Activated CD4-positive, alpha-beta T cell treated with anti-CD3 and anti-CD28 coated beads for 48 hours (primary cell): Measurements from ENCODE around the gene SETD3.
A peak's percentile ranks its signal among the peaks of the same experiment; 100 is the strongest.

Experiments
- DNase-seq: peaks from one replicate; pipeline ENCODE4 v3.0.0-alpha.2; 2020

The SETD3 gene

DNA sequence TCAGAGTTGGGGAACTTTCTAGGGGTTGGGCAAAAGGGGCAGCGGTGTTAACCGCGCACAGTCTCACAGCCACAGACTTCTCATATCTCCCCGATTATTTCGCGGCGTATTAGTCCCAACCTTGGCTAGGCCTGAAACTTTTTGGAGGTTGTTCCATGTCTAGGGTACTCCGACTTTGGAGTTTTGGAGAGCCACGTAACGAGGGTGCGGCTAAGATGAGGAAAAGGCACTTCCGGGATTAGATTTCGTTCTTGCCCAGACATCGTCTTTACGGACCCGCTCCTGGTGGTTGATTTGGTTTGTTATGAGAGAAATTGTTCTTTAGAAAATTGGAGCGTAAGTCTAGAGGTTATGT is 1.1 kb upstream of the SETD3 start:
- peak; percentile 12 for DNase-seq

DNA sequence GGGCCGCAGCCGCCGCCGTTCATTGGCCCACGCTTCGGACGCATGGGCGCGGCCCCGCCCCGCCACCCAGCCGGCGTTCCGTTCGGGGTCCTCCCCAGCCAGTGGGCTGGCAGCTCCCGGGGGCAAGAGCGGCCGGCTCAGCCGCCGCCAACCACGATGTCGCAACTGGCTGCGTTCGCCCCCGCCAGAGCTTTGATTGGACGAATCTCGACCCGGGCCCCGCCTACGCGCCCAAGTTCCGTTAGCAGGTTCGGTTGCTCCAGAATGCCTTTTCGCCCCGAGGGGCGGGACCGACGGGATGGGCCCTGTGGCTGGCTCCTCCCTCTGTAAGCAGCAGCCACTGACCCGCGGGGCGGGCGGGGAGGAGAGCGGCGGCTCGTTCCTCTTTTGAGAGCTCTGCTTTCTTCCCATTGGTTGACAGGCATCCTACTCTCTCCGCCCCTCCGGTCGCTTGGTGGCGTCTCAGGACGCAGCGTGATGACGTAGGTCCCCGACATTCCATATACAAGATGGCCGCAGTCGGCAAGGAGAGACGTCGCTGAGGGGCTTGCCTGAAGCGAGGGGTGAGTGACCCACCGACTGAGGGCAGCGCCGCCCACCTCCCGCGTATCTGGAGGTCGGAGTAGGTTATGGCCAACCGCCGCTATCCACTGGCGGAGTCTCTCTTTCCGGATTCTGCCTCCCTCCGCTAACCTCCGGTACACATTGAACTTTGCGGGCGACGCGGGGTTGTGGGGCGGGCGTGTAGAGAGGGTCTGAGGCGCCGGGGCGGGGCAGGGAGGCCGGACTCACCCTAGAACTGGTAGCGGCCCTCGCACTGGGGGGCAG is 472 bp upstream of the SETD3 start, which contains the start of gene CCNK:
CCNK (plus strand) TSS at position 493 of the 828 bp plus-strand sequence. CDS start 11,269 bp downstream, outside the sequence.
- DNase-seq, result peak; percentile 100

DNA sequence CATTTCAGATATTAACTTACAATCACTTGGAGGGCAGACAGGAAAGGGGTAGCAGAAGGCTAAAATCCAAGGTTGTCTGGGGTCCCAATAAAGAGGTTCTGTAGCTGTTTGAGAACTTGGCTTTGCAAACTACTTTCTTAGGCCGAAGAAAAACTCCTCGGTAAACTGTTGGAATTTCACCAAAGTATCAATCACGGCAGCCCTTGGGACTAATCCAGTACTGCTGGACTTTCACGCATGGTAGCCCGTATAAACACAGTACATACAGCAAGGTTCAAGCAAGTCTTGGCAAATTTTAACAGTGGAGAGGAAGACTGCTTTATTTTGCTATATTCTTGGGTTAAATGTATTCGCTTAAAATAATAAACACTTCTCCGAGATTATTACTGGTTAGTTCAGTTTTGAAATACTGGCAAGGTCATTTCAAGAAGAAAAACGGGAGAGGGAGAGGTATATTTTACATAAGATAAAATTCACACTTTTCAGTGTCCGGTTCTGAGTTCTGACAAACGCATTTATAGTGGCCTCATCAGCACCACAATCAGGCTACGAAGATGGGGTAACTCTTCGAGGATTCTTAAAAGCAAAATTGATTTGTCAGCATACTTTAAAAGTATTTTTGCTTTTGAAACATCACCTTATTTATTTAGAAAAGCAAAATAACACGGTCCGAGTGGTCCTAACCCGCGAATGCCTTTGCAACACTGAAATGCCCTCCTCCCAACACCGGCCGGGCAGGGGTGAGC is 1.3 kb downstream of the SETD3 start:
- DNase-seq, result no peak

DNA sequence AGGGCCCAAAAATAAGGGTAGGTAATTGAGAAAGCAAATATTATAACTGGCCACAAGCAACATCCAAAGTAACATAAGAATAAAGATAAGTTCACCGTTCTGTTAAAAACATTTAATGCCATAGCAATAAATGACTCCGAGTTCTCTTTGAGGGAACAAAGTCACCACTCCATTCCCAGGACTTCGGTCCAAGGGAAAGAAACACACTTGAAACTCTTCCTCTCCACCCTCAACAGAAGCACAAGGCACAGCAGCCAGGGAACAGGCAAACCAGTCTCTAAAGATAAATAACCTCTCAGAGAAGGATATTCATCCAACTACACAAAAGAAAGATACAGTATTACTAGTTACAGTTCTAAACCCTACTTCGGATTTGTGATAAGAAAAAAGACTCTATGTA is 2.5 kb downstream of the SETD3 start:
- DNase-seq, result no peak

DNA sequence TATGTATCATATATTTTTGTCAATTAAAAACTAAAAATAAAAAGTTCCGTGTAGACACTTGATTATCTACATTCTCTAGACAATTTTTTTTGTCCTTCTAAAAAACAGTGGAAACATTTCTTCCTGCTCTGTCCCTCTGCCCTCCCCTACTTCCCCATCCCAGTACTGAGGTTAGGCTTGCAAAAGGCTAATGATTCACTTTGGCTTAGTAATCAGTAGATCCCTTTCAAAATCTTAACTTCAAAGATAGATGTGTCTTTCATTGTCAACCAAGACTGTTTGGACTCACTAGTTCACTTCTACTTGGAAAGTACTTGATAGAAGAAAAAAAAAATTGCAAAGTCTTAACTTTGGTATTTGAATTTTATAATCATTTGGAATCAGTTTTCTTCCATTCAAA is 3.8 kb downstream of the SETD3 start:
- no peak for DNase-seq

DNA sequence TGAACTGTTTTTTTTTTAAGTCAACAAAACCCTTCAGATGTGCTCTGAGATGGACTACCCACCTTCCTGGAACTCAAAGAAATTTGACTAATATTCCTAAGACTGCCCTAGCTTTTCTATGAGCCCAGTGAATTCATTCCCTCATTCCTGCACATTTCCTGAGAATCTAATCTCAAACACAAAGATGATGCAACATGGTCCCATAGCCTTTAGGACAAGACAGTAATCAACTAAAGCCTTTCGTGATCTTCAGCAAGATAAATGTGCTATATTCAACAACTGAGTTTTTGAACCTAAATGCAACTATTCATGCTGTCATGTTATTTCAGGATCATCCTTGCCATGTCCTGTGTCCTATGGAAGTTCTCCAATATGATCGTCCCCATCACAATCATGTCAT is 5.0 kb downstream of the SETD3 start:
- no peak for DNase-seq

DNA sequence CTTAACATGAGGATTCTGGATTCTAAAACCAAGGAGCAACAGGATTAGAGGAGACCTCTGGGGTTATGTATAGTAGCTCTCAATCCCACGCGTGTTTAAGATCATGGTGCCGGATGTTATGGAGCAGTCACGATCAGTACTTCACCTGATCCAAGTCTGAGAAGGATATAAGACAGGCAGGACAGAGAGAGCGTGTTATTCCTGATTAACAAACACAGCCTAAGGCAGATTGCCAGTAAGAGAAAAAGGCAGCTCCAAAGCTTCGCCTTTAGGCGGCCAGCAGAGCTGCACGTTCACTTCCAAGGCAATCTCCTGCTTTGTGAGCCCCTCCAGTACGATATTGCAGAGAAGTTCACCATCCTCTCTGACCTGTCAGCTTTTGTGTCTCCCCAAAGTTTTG is 5.5 kb downstream of the SETD3 start:
- DNase-seq, result no peak

DNA sequence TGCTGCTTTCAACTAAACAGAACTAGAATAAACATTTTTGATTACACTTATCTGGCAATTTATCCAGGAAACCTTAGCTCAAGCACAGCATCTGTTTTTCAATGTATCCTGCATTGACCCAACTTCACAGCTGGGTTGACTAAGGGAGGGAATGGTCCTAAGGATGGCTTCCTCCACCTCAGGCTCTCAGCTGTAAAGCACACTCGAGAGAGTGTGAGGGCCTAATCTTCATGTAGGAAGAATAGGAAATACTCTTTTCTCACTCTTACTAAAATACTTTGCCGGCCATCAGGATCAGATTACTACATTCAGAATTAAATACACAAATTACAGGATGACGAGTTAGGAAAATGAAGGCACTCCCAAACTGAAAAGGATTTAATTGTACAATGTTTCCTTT is 7.2 kb downstream of the SETD3 start:
- no peak for DNase-seq

DNA sequence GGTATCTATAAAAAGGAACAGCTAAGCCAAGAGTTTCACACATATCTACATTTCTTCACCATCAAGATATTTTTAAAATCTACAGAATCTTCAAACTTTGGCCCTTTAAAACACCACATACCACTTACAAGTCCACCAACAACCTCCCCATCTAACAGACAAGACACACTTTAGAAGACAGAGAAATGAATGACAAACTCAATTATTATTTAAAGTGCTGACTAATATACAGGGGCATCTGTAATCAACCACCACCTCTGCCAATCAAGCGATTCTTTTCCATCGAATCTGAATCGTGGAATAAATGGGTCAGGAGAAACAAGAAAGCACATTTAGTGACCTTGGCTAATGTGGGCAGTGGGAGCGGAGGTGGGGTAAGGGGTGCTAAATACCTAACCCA is 7.7 kb downstream of the SETD3 start:
- DNase-seq, result no peak

DNA sequence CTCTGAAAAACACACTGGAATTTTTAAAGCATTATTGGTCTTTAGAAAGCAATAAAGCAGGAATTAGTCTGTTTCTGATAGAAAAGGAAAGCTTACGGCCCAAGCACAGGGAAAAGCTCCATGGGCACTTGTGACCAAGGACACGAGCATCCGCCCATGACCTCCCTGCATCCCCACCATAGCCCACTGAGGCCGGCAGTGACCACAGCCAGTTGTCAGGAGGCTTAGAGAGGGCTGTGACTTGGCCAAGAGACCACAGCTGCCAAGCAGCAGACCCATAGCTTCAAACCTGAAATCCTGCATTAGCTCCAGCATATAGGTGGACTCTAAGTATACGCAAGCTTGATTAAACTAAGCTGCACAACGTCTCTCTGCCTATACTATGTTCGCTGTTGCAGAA is 8.9 kb downstream of the SETD3 start:
- DNase-seq, result no peak

DNA sequence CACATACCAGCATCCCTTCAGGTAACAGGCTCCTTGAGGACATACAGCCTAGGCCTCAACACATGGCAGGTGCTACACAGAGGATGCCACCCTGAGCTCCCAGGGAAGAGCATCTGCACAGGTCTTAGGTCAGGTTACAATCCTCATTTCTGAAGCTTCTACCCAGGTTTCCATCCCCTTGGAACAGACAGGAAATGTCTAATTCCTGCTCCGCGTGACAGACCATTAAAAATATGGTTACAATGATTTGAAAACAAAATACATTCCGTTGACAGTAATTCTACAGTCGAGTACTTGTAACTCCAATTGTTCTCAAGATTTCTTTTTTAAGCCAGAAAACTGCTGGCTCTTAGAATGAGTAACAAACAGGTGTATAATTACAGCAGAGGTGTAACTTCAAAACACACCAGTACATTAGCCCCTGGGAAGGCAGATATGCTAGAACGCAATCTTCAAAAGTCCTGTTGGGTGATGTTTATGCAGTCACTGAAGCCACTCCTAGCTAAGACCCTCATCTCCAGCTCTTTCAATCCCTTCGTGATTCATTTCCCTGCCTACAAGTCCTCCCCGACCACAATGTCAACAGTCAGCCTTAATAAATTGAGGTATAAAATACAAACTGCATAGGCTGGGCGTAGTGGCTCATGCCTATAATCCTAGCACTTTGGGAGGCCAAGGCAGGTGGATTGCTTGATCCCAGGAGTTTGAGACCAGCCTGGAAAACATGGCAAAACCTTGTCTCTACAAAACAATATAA is 11.6 kb downstream of the SETD3 start:
- no peak for DNase-seq

DNA sequence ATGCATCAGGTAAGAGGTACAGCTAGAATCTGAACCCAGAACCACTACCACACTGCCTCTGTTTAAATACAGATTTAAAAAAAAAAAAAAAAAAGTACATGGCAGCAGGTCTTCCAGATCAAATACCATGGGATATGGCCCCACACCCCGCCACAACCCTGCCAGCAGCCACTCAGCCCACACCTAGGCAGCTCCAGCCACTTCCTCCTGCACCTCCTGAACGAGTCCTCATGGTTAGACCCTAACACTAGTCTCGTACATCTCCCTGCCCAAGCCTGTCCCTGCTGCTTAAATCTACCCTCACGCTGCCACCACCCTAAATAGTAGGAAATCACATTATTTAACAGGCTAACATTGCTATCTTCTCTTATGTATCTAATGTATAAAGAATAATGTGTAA is 12.6 kb downstream of the SETD3 start:
- DNase-seq, result no peak

DNA sequence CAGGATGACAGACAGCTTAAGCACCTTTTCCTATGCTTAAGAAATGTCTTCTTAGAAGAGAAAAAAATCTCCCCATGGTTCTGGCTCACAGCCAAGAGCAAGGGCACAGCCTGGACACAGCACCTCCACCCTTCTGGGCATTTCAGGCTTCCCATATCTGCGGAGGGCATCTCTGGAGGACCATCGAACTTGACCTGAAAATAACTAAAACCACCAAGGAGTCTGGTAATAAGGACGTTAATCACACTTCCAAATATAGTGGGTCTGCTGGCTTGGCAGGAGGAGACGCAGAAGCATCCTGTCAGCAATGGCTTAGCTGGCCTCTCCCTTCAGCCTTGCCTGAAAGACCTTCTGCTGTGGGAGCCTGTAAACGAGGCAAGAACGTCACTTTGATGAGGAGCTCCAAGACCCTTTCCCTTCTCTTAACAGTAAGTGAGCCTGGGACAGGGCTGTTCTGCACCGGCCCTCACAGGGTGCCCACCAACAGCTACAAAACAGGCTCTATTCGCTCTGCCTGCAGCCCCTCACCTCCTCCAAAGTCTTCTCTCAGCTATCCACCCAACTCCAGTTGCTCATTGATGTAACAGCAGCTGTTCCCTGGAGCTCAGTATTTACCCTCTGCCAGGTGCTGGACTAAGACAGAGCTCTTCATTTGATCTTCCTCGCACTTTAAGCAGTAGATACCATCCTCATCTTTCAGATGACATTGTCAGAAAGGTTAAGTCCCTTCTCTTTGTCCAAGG is 13.2 kb downstream of the SETD3 start:
- DNase-seq, result no peak

DNA sequence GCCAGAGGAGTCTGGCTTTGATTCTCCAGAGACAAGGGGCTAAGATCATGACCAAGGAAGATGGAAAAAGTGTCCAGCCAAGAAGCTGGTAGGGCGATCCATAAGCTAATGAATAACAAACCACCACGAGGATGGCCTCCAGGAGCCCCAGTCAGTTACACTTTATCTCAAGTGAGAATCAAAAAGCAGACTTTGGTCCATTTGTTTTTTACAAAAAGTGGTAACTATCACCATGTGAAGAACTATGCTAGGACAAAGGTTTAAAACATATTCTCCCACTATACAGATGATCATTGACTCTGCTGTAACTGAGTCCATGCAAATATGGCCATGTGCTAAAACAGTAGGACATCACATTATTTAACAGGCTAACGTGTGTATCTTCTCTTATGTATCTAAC is 13.9 kb downstream of the SETD3 start:
- DNase-seq, result no peak

DNA sequence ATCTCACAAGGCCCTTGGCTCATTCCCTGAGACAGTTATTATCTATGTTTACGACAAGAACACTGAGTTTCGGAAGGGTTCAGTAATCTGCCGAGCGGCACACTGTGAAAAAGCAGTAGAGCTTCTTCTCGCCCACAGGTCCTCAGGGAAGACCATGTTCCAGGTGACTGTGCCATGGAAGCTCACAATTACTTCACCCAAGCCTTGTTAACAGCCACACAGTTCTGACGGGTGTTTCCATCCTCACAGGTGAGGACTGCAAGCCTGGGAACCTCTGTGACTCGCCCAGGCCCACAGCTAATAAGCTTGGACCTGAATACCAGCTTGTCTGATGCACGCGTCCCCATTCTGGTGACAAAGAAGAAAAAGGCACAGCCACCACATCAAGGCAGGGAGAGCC is 15.4 kb downstream of the SETD3 start:
- no peak for DNase-seq

DNA sequence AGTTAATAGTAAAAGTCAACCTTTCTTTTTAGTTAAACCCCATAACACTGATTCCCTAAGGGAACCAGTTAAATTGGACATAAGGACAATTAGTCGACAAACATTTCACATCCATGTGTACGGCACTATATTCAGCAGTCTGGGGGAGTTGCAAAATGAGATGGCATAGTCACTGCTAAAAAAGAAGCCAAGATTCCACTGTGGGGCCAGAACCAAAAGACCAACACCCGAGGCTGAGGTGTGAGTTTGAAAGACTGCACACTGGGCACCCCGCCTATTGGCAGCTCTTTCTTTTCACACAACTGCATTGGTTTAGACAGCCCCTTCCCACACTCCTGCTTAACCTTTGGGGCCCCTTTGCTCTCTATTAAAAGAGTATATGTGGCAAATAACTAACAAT is 16.7 kb downstream of the SETD3 start:
- DNase-seq, result no peak

DNA sequence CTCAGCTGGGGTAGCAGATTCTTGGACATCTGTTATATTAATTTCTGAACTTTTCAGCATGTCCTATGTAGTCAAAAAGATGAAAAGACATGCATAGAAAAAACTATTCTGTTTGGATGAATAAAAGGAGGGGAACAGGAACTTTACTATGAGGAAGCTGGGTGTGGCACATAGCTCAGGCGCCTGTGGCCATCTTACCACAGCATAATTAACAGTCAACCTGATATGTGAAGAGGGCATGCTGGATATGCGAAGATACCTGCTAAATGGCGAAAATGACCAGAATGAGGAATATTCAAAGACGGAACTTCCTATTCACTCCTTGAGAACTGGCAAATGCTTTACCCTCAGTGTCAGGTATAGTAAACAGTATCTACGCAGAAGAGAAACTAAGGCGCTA is 18.4 kb downstream of the SETD3 start:
- no peak for DNase-seq

DNA sequence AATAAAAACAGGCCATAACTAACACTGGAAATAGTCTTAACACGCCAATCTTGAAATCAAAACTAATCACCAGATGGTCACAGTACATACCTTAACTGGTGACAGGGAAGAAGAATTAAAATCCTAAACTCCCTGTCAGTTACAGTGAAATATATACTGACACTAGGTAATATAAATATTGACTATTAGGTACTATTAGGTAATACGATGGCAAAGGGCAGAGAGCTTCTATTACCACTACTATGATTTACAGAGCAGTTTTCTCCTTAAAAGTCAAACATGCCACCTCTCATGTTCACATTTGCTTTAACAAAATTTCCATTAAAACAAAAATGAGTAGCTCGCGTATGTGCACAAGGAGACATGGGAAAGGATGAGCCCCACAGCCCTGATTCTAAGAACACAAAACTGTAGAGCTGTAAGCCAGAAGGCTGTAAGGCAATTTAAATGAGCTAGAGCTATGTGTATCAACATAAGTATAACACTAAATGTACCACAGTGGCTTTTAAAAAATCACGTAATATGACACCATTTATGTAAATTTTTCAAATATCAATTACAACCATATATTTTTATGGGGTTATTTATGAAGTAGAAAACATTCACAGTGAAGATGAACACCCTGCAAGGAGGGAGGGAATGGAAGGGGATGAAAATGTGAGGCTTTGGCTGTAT is 19.1 kb downstream of the SETD3 start:
- DNase-seq, result no peak

DNA sequence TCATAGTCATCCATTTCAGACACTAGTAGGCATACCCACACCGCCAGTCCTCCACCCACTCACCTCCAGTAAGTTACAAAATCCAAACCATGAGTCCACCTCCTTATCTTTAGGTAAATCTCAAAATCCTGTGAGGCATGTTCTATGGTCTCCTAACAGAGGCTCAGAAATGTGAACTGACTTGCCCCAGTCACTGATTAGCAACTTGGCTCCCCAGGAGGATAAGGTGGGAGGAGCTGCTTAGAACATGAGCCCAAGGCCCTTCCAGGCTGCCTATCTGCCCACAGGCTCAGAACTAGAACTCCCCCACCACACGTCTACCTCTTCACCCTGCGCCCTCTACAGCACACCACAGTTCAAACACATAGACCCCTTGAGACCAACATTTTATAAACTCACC is 19.9 kb downstream of the SETD3 start:
- DNase-seq, result no peak

DNA sequence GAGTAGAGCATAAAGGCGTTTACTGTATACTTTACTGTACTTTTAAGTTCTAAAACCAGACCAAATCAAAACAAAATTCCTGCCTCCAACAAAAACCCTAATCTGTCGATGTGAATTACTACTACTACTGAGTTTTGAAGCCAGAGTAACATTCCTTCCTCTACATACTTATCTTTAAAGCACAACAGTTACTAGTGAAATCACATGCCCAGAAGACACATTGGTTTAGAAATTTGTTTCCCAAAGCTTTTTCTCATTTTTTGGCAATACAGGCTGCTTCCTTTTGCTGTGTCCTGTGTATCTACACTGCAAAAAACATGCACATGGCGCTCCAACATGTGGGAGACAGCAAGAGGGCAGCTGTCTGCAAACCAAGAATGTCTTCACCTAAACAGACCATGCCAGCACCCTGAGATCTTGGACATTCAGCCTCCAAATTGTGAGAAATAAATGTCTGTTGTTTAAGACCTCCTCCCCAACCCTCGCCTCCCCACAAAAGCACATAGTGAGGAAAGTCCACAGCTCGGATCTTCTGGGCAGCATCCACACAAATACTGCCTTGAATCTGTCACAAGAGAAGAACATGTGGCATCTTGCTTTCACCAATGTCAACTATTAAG is 21.1 kb downstream of the SETD3 start:
- no peak for DNase-seq

DNA sequence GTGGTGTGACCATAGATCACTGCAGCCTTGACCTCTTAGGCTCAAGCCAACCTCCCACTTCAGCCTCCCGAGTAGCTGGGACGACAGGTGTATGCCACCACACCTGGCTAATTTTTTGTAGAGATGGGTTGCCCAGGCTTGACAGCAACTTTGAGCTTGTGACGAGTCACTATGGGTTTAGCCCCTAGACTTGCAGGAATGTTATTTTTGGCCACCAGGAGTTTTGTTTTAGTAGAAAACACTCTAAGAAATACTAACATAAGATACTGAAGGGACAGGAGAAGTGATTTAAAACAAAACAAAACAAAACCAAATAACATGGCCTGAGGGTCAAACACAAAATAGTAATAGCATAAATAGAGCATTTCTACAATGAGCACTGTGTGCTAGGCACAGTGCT is 26.4 kb downstream of the SETD3 start:
- no peak for DNase-seq

DNA sequence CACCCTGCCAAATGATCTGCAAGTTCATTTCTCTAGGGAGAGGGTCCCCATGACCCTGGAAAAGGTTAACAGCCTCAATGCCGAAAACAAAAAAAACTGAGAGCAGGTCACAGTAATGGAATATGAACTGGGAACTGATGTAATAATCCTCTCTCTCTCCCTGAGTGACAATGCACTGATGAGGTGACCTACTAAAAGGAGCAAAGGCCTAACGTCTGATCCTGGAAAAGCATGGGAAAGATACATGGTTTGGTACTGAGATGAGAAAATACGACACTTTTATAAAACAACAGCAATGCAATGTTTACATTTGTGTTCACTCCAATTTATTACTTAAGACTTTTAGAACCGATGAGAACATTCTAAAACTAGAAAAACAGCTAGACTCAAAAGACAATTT is 27.7 kb downstream of the SETD3 start:
- no peak for DNase-seq
